GM20000 (cell line): ENCODE results near the gene HDAC4.

Experiments
- DNase-seq: peaks from one replicate; pipeline ENCODE4 v3.0.0; 2012; ENCODE audit warnings: low spot score
- CTCF ChIP-seq: IDR thresholded peaks from 2 replicates; pipeline ENCODE4 v1.5.1; 2012; ENCODE audit warnings: mild to moderate bottlenecking, control low read depth; ENCODE audit errors: extremely low read depth, missing control alignments

Gene HDAC4

GRCh38 chr2:239423551-239423950, 22.7 kb upstream of the HDAC4 start:
- TF ChIP-seq CTCF = no peak

GRCh38 chr2:239421851-239422250, 21.0 kb upstream of the HDAC4 start:
- DNase-seq = no peak

More at GRCh38 chr2:239423551-239423950, 22.7 kb upstream of the HDAC4 start:
- no peak for DNase-seq

GRCh38 chr2:239420082-239420481, 19.3 kb upstream of the HDAC4 start:
- DNase-seq = no peak
- TF ChIP-seq CTCF = no peak

More at GRCh38 chr2:239421851-239422250, 21.0 kb upstream of the HDAC4 start:
- no peak for TF ChIP-seq CTCF

GRCh38 chr2:239418918-239419317, 18.1 kb upstream of the HDAC4 start:
- DNase-seq = no peak
- TF ChIP-seq CTCF = no peak

GRCh38 chr2:239412905-239413603, 12.2 kb upstream of the HDAC4 start:
- no peak for TF ChIP-seq CTCF
- DNase-seq = no peak

GRCh38 chr2:239411549-239412319, 10.9 kb upstream of the HDAC4 start:
- TF ChIP-seq CTCF = no peak
- DNase-seq = no peak

- TF ChIP-seq CTCF = no peak
- DNase-seq = no peak
These were observed 10.3 kb upstream of the HDAC4 start for GRCh38 chr2:239411117-239411516.
